GM12878 (cell line): ENCODE measurements around the gene SIGLEC11. TPM values are rescaled to one million over a fixed set of nuclear protein-coding genes. Genes with fewer than 3 reads are reported as not detected.

Source experiments
- ATF2 ChIP-seq: IDR thresholded peaks from 2 replicates; pipeline ENCODE4 v1.6.1; 2012; ENCODE audit warnings: low read length, inconsistent platforms
- CEBPZ ChIP-seq: fragments of 150-350 bp; IDR thresholded peaks from 2 replicates; pipeline ENCODE4 v1.6.1; 2016; ENCODE audit warnings: low read depth, low read length
- CREB1 ChIP-seq: IDR thresholded peaks from 2 replicates; pipeline ENCODE4 v1.6.1; 2012; ENCODE audit warnings: low read depth, mild to moderate bottlenecking, inconsistent platforms
- EGR1 ChIP-seq, 2 experiments: IDR thresholded peaks; 1 replicate in 1 of 2; 2 replicates in 1 of 2; pipeline ENCODE4 v1.6.1; 2011 to 2012; ENCODE audit warnings: low read depth in 2 of 2, low read length in 2 of 2, borderline replicate concordance in 1 of 2, mild to moderate bottlenecking in 1 of 2, moderate library complexity in 1 of 2
- EZH2 ChIP-seq: IDR thresholded peaks from 2 replicates; pipeline ENCODE4 v1.6.1; 2012; ENCODE audit warnings: low read depth, mild to moderate bottlenecking, control low read depth, inconsistent platforms, low read length, borderline replicate concordance; ENCODE audit not compliant: control insufficient read depth
- IKZF2 ChIP-seq, 2 experiments: fragments of 450-650 bp; IDR thresholded peaks; 2 replicates each; pipeline ENCODE4 v1.6.1; 2017; ENCODE audit warnings: mild to moderate bottlenecking in 2 of 2, moderate library complexity in 2 of 2
- IRF3 ChIP-seq: fragments of 450-650 bp; IDR thresholded peaks from 2 replicates; pipeline ENCODE4 v1.6.1; 2014; ENCODE audit warnings: mild to moderate bottlenecking
- IRF5 ChIP-seq: fragments of 450-650 bp; IDR thresholded peaks from 2 replicates; pipeline ENCODE4 v1.6.1; 2017; ENCODE audit warnings: borderline replicate concordance
- JUNB ChIP-seq: IDR thresholded peaks from 2 replicates; pipeline ENCODE4 v1.6.1; 2016; ENCODE audit warnings: antibody characterized with exemption, mild to moderate bottlenecking
- KLF5 ChIP-seq: fragments of 450-650 bp; IDR thresholded peaks from 2 replicates; pipeline ENCODE4 v1.6.1; 2014; ENCODE audit warnings: mild to moderate bottlenecking; ENCODE audit not compliant: partially characterized antibody
- POLR2A ChIP-seq: IDR thresholded peaks from 2 replicates; pipeline ENCODE4 v1.6.1; 2011; ENCODE audit warnings: low read depth, mild to moderate bottlenecking, low read length
- PRDM15 ChIP-seq: fragments of 450-650 bp; formaldehyde crosslinking; IDR thresholded peaks from 2 replicates; pipeline ENCODE4 v1.4.0; 2020; ENCODE audit warnings: mild to moderate bottlenecking, moderate library complexity
- SIX5 ChIP-seq: IDR thresholded peaks from 2 replicates; pipeline ENCODE4 v1.6.1; 2011; ENCODE audit warnings: mild to moderate bottlenecking, low read depth, low read length, moderate library complexity; ENCODE audit not compliant: severe bottlenecking
- SMAD5 ChIP-seq: IDR thresholded peaks from 2 replicates; pipeline ENCODE4 v1.6.1; 2016; ENCODE audit warnings: antibody characterized with exemption, low read depth
- USF2 ChIP-seq: IDR thresholded peaks from 2 replicates; pipeline ENCODE4 v1.6.1; 2011; ENCODE audit warnings: low read depth, low read length, improper control_type of control experiment, borderline replicate concordance
- ZNF217 ChIP-seq: fragments of 450-650 bp; IDR thresholded peaks from 2 replicates; pipeline ENCODE4 v1.6.1; 2017; ENCODE audit warnings: antibody characterized with exemption, mild to moderate bottlenecking
- ZSCAN29 ChIP-seq: fragments of 450-650 bp; IDR thresholded peaks from 2 replicates; pipeline ENCODE4 v1.6.1; 2017; ENCODE audit warnings: mild to moderate bottlenecking, moderate library complexity
- polyA plus RNA-seq, 11 experiments: library from polyadenylated mRNA; depleted of rRNA in 4 of 11; unstranded in 6 of 11; stranded (reverse) in 5 of 11; fragments of >200 nt; fragmentation: Nextera tagmentation in 4 of 11; fragmentation: Illumina TruSeq in 1 of 11; extraction: Ambion mirVana in 4 of 11; extraction: Trizol in 1 of 11; gene quantifications; 1 replicate in 1 of 11; 2 replicates in 10 of 11; pipeline versions ENCODE4 v1.2.1 to v1.2.3, GENCODE V29; 2011 to 2016; ENCODE audit warnings: inconsistent platforms in 2 of 11, missing spikeins in 2 of 11, low read depth in 1 of 11
- total RNA-seq, 4 experiments: library from RNA; depleted of rRNA in 3 of 4; stranded (reverse); fragments of >200 nt in 3 of 4; fragmentation: Illumina TruSeq in 1 of 4; extraction: Trizol in 1 of 4; gene quantifications; 2 replicates each; pipeline versions ENCODE4 v1.2.1 to v1.2.3, GENCODE V29; 2013 to 2021

SIGLEC11 gene
- total and polyA plus RNA-seq, 10 of the 15 experiments (the other 5 are each of a cell fraction or from before 2014, with no cell fraction given): not detected

- TF ChIP-seq KLF5 (peak; percentile 6), SIX5 (no peak), PRDM15 (0 out of 2 replicates have a peak, but pooled peaks have one; percentile 26), ZNF217 (no peak), ATF2 (no peak), CREB1 (0 out of 2 replicates have a peak, but pooled peaks have one; percentile 62), IRF5 (no peak), IKZF2 (IDR thresholded peaks at IDR 0.05) (no peak), USF2 (no peak), IRF3 (no peak), CEBPZ (no peak), EZH2 (no peak), ZSCAN29 (no peak), SMAD5 (peak; percentile 78), JUNB (no peak), EGR1 (IDR thresholded peaks at IDR 0.05; ENCODE audit: borderline replicate concordance in 1 of 2, low read depth in 2 of 2, low read length in 2 of 2) (peak in 1 of 2 experiments; percentile 10; a peak in 1 of 3 replicates), POLR2A (peak; percentile 94)
Observed at GRCh38 chr19:49929611-49930482, 31.1 kb downstream of the SIGLEC11 start (continued).
